ENCODE measurements around the gene RCOR3.
A peak's percentile ranks its signal among the peaks of the same experiment; 100 is the strongest.
"Not testable (repeated sequence)": the region's sequence is repeated elsewhere in the genome, so short reads cannot be mapped to it uniquely, and the experiment has no call there.

The RCOR3 gene

GRCh38 chr1:211236633-211237320 is 22.4 kb upstream of the RCOR3 start:
- H3K27ac ChIP-seq (ENCODE audit: low read depth, low read length): no peak overlapping the region
- no peak overlapping the region for H3K4me3 ChIP-seq (ENCODE audit: low read length)
- no peaks in the 10 kb centered on the region for H3K4me1 ChIP-seq (ENCODE audit: insufficient read depth, low read length)
- WGBS: 78% methylated on average over 5 of the region's 6 CpGs
- H3K9ac ChIP-seq (ENCODE audit: low read depth, low read length): no peak overlapping the region
- no peaks in the 10 kb centered on the region for H3K27me3 ChIP-seq (ENCODE audit: insufficient read depth, low read length)
- H3K9me3 ChIP-seq (ENCODE audit: insufficient read depth, low read depth, low read length): no peaks in the 10 kb centered on the region
- no peaks in the 10 kb centered on the region for H3K36me3 ChIP-seq (ENCODE audit: insufficient read depth, low read length)

- no peak overlapping the region for H3K4me3 ChIP-seq (ENCODE audit: low read length)
- H3K4me1 ChIP-seq (ENCODE audit: insufficient read depth, low read length): no peaks in the 10 kb centered on the region
- no peak overlapping the region for H3K9ac ChIP-seq (ENCODE audit: low read depth, low read length)
- no peaks in the 10 kb centered on the region for H3K36me3 ChIP-seq (ENCODE audit: insufficient read depth, low read length)
- no peaks in the 10 kb centered on the region for H3K27me3 ChIP-seq (ENCODE audit: insufficient read depth, low read length)
- 94% methylated on average over 9 of the region's 9 CpGs for WGBS
- no peak overlapping the region for H3K27ac ChIP-seq (ENCODE audit: low read depth, low read length)
- H3K9me3 ChIP-seq (ENCODE audit: insufficient read depth, low read depth, low read length): no peaks in the 10 kb centered on the region
Observed at GRCh38 chr1:211237579-211237978, 21.6 kb upstream of the RCOR3 start.

- WGBS: 96% methylated on average over 7 of the region's 8 CpGs
- H3K27ac ChIP-seq (ENCODE audit: low read depth, low read length); H3K9me3 ChIP-seq (ENCODE audit: insufficient read depth, low read depth, low read length); H3K4me1 ChIP-seq (ENCODE audit: insufficient read depth, low read length); H3K4me3 ChIP-seq (ENCODE audit: low read length); H3K9ac ChIP-seq (ENCODE audit: low read depth, low read length); H3K27me3 ChIP-seq (ENCODE audit: insufficient read depth, low read length); H3K36me3 ChIP-seq (ENCODE audit: insufficient read depth, low read length): not testable (repeated sequence)
Observed at GRCh38 chr1:211240567-211240966, 18.6 kb upstream of the RCOR3 start.

- 95% methylated on average over 1 of the region's 1 CpG for WGBS
- Histone ChIP-seq H3K27ac (ENCODE audit: low read depth, low read length) (no peak overlapping the region), H3K4me3 (ENCODE audit: low read length) (no peak overlapping the region), H3K9ac (ENCODE audit: low read depth, low read length) (no peak overlapping the region), H3K4me1 (ENCODE audit: insufficient read depth, low read length) (peaks cover under 1% of the 10 kb centered on the region; the same call in 1 of the 2 replicates), H3K27me3 (ENCODE audit: insufficient read depth, low read length) (no peaks in the 10 kb centered on the region), H3K9me3 (ENCODE audit: insufficient read depth, low read depth, low read length) (no peaks in the 10 kb centered on the region), H3K36me3 (ENCODE audit: insufficient read depth, low read length) (no peaks in the 10 kb centered on the region)
Observed at GRCh38 chr1:211241071-211241470, 18.1 kb upstream of the RCOR3 start.

- WGBS: 100% methylated on average over 2 of the region's 5 CpGs
- peaks cover 21% of the 10 kb centered on the region for H3K4me1 ChIP-seq (ENCODE audit: insufficient read depth, low read length)
- H3K9me3 ChIP-seq (ENCODE audit: insufficient read depth, low read depth, low read length): not testable (repeated sequence)
Observed at GRCh38 chr1:211243639-211244038, 15.5 kb upstream of the RCOR3 start.

GRCh38 chr1:211246583-211246982 is 12.6 kb upstream of the RCOR3 start:
- WGBS: 66% methylated on average over 4 of the region's 4 CpGs
- Histone ChIP-seq H3K4me1 (ENCODE audit: insufficient read depth, low read length) (peaks cover 21% of the 10 kb centered on the region), H3K27ac (ENCODE audit: low read depth, low read length) (peak overlapping the region; percentile 41; the same call in 1 of the 2 replicates)
- not testable (repeated sequence) for H3K4me3 ChIP-seq (ENCODE audit: low read length); H3K9me3 ChIP-seq (ENCODE audit: insufficient read depth, low read depth, low read length); H3K36me3 ChIP-seq (ENCODE audit: insufficient read depth, low read length); H3K9ac ChIP-seq (ENCODE audit: low read depth, low read length); H3K27me3 ChIP-seq (ENCODE audit: insufficient read depth, low read length)

More at GRCh38 chr1:211243639-211244038, 15.5 kb upstream of the RCOR3 start:
- not testable (repeated sequence) for H3K9ac ChIP-seq (ENCODE audit: low read depth, low read length); H3K27ac ChIP-seq (ENCODE audit: low read depth, low read length); H3K4me3 ChIP-seq (ENCODE audit: low read length); H3K27me3 ChIP-seq (ENCODE audit: insufficient read depth, low read length); H3K36me3 ChIP-seq (ENCODE audit: insufficient read depth, low read length)

GRCh38 chr1:211247921-211248320 is 11.2 kb upstream of the RCOR3 start:
- no peaks in the 10 kb centered on the region for H3K9me3 ChIP-seq (ENCODE audit: insufficient read depth, low read depth, low read length)
- H3K9ac ChIP-seq (ENCODE audit: low read depth, low read length): no peak overlapping the region
- no peaks in the 10 kb centered on the region for H3K36me3 ChIP-seq (ENCODE audit: insufficient read depth, low read length)
- no peak overlapping the region for H3K4me3 ChIP-seq (ENCODE audit: low read length)
- H3K4me1 ChIP-seq (ENCODE audit: insufficient read depth, low read length): peaks cover 21% of the 10 kb centered on the region
- H3K27me3 ChIP-seq (ENCODE audit: insufficient read depth, low read length): no peaks in the 10 kb centered on the region
- no peak overlapping the region for H3K27ac ChIP-seq (ENCODE audit: low read depth, low read length)
- WGBS: 31% methylated on average over 1 of the region's 1 CpG

GRCh38 chr1:211249611-211250010 is 9.6 kb upstream of the RCOR3 start:
- H3K4me3 ChIP-seq (ENCODE audit: low read length); H3K27ac ChIP-seq (ENCODE audit: low read depth, low read length); H3K36me3 ChIP-seq (ENCODE audit: insufficient read depth, low read length); H3K9ac ChIP-seq (ENCODE audit: low read depth, low read length); H3K27me3 ChIP-seq (ENCODE audit: insufficient read depth, low read length); H3K9me3 ChIP-seq (ENCODE audit: insufficient read depth, low read depth, low read length): not testable (repeated sequence)
- H3K4me1 ChIP-seq (ENCODE audit: insufficient read depth, low read length): peaks cover 21% of the 10 kb centered on the region
- WGBS: 97% methylated on average over 3 of the region's 3 CpGs

- peak overlapping the region; percentile 98 for H3K9ac ChIP-seq (ENCODE audit: low read depth, low read length)
- no CpG with 5 or more reads among the region's 2 CpGs for WGBS
- peak overlapping the region; percentile 95 for H3K4me3 ChIP-seq (ENCODE audit: low read length)
- H3K4me1 ChIP-seq (ENCODE audit: insufficient read depth, low read length): peaks cover 19% of the 10 kb centered on the region
- peak overlapping the region; percentile 100 for H3K27ac ChIP-seq (ENCODE audit: low read depth, low read length)
- H3K9me3 ChIP-seq (ENCODE audit: insufficient read depth, low read depth, low read length): no peaks in the 10 kb centered on the region
- H3K27me3 ChIP-seq (ENCODE audit: insufficient read depth, low read length): no peaks in the 10 kb centered on the region
- H3K36me3 ChIP-seq (ENCODE audit: insufficient read depth, low read length): peaks cover 9% of the 10 kb centered on the region
Observed at GRCh38 chr1:211257826-211258225, 1.3 kb upstream of the RCOR3 start.

- Histone ChIP-seq H3K4me3 (ENCODE audit: low read length) (peak overlapping the region; percentile 95), H3K9me3 (ENCODE audit: insufficient read depth, low read depth, low read length) (no peaks in the 10 kb centered on the region), H3K27me3 (ENCODE audit: insufficient read depth, low read length) (no peaks in the 10 kb centered on the region), H3K27ac (ENCODE audit: low read depth, low read length) (peak overlapping the region; percentile 100), H3K4me1 (ENCODE audit: insufficient read depth, low read length) (peaks cover 19% of the 10 kb centered on the region), H3K36me3 (ENCODE audit: insufficient read depth, low read length) (peaks cover 12% of the 10 kb centered on the region), H3K9ac (ENCODE audit: low read depth, low read length) (peak overlapping the region; percentile 98)
- 1% methylated on average over 17 of the region's 17 CpGs for WGBS
Observed at GRCh38 chr1:211258310-211258755, 833 bp upstream of the RCOR3 start.

GRCh38 chr1:211259638-211260126 is 516 bp downstream of the RCOR3 start:
- Histone ChIP-seq H3K4me3 (ENCODE audit: low read length) (peak overlapping the region; percentile 95), H3K9ac (ENCODE audit: low read depth, low read length) (peak overlapping the region; percentile 97), H3K27me3 (ENCODE audit: insufficient read depth, low read length) (no peaks in the 10 kb centered on the region), H3K4me1 (ENCODE audit: insufficient read depth, low read length) (peaks cover 19% of the 10 kb centered on the region), H3K36me3 (ENCODE audit: insufficient read depth, low read length) (peaks cover 16% of the 10 kb centered on the region), H3K27ac (ENCODE audit: low read depth, low read length) (peak overlapping the region; percentile 100), H3K9me3 (ENCODE audit: insufficient read depth, low read depth, low read length) (no peaks in the 10 kb centered on the region)
- WGBS: under 1% methylated on average over 27 of the region's 39 CpGs

Measured in HUES64 (cell line).